DMS153 treated with DMSO at 0.1 percent for 48 hours (cell line): Measurements from ENCODE around the gene UBXN1.

Source experiments
- DNase-seq: peaks from one replicate; lab custom pipeline; 2025; ENCODE audit not compliant: unreplicated experiment; lab: John Stamatoyannopoulos, UW

The UBXN1 gene

DNA sequence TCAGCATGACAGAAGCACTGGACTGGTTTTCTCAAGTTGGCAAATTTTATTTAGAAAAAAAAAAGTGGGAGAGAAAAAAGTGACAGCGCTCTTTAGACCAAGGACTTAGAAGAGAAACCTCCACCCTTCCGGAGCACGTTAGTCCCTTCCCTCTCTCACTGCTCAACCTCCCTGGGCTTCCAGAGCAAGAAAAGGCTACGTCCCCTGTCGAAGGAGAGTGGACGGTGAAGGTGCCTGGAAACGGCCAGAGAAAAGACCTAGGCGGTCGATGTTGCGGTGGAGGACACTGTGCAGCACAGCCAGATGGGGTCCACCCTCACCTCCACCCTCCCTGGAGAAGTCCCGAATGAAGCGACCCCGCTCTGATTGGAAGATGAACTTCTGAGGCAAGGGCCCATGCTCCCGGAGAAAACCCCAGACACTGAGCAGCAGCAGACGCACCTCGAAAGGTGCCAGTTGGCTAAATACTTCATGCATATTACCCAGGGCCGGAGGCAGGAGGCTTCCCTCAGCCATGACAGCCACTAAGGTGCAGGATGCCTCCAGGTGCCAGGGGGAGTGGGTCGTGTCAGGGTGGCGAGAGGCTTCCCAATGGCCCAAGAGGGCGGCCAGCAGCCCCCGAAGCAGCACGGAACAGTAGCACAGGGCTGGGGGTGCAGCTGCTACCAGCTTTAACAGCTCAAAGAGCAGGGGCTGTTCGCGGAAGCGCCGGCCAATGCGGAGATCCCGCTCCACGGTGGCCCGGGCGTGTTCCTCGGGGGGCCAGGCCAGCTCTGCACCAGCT is 31.9 kb downstream of the UBXN1 start:
- DNase-seq: no peak

GRCh38 chr11:62645946-62646824 is 32.7 kb downstream of the UBXN1 start, which contains the start of gene GANAB:
GANAB (minus strand) TSS chr11:62646613; CDS start chr11:62646599, 14 bp downstream.
- peak; percentile 91 for DNase-seq

GRCh38 chr11:62645671-62645945 is 33.3 kb downstream of the UBXN1 start:
- no peak for DNase-seq

- DNase-seq: no peak
These were observed 34.7 kb downstream of the UBXN1 start for GRCh38 chr11:62644220-62644619.

GRCh38 chr11:62632492-62632891 is 46.4 kb downstream of the UBXN1 start:
- DNase-seq: no peak

GRCh38 chr11:62627713-62628112 is 51.2 kb downstream of the UBXN1 start:
- no peak for DNase-seq
